GM12872 (cell line): ENCODE results near the gene OSBPL1A.

Experiments
- CTCF ChIP-seq: IDR thresholded peaks from 3 replicates; pipeline ENCODE4 v1.5.1; 2011; ENCODE audit warnings: low read depth, mild to moderate bottlenecking, low read length, moderate library complexity; ENCODE audit not compliant: insufficient read depth

The OSBPL1A gene

DNA sequence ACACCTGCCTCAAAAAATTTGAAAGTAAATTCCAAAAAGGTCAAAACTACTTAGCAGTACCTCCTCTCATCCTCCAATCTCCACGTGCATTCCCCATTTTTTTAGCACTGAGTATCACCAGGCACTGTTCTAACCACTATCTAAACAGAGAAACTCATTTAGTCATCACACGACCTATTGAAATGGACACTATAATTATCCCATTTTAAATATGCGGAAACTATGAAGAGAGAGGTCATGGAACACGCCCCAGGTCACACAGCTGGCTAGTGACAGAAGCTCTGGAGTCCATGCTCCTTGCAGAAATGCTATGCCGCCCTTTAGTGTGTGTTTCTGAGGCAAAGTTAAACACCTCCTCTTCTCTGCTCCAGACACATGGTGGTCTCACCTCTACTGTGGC, 159.2 kb downstream of the OSBPL1A start:
- TF ChIP-seq CTCF = no peak

- TF ChIP-seq CTCF = no peak
Observed at GRCh38 chr18:24234850-24235418, 162.7 kb downstream of the OSBPL1A start.

GRCh38 chr18:24234330-24234729, 163.3 kb downstream of the OSBPL1A start:
- no peak for TF ChIP-seq CTCF

GRCh38 chr18:24232800-24233199, 164.8 kb downstream of the OSBPL1A start:
- TF ChIP-seq CTCF = no peak

GRCh38 chr18:24231773-24232735, 165.6 kb downstream of the OSBPL1A start:
- TF ChIP-seq CTCF = no peak

DNA sequence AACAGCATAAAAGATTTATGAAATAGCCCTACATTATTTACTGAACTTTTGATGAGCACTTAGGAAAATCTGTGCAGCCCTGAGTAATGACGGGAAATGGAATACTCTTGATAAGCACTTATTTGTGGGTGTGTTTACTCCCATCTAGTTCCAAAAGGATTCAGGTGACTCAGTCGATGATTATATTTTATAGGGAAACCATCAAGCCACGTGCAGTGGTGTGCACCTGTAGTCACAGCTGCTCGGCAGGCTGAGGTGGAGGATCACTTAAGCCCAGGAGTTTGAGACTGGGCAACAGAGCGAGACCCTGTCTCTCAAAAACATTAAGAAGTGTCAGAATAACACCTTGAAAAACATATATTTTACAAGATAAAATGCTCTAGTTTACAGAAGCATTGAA, 166.9 kb downstream of the OSBPL1A start:
- no peak for TF ChIP-seq CTCF

DNA sequence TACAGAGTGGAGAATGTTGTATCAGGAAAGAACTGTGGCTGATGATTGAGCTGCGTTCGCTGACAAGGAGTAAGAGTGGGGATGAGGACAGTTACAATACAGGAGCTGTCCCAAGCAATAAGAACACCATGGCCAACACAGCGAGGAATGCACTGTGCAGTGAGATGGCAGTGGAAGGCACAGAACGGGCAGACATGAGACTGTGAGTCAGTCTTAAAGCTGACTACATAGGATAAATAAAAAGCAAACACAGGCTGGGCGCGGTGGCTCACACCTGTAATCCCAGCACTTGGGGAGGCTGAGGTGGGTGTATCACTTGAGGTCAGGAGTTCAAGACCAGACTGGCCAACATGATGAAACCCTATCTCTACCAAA, 169.0 kb downstream of the OSBPL1A start:
- no peak for TF ChIP-seq CTCF
